OCI-LY3 (cell line): Measurements from ENCODE around the gene GAK.

Experiments
- CTCF ChIP-seq: fragments of 200-600, 300-600 bp; sonication (generic); IDR thresholded peaks from 2 replicates; pipeline ENCODE4 v1.5.1; 2014; ENCODE audit warnings: antibody characterized with exemption, low read length, low read depth
- EZH2phosphoT487 ChIP-seq: fragments of 200-600 bp; shearing (Covaris generic); IDR thresholded peaks from 2 replicates; pipeline ENCODE4 v1.6.1; 2018; ENCODE audit warnings: antibody characterized with exemption, mixed run types, low read depth

GRCh38 chr4:947491-947971 is 15.4 kb upstream of the GAK start:
- TF ChIP-seq CTCF (no peak), EZH2phosphoT487 (no peak)
